PC-9 (cell line): ENCODE measurements around the gene OR2AT4.

Experiments
- CTCF ChIP-seq: fragments of 200-600 bp; sonication (generic); conservative IDR thresholded peaks from 2 replicates; pipeline ENCODE4 v1.6.1; 2017; ENCODE audit warnings: mixed run types, antibody characterized with exemption, mild to moderate bottlenecking, moderate library complexity
- EZH2 ChIP-seq: fragments of 200-600 bp; sonication (generic); IDR thresholded peaks from 2 replicates; pipeline ENCODE4 v1.8.0; 2017; ENCODE audit warnings: antibody characterized with exemption, low read depth

GRCh38 chr11:75052457-75052856 is 44.2 kb downstream of the OR2AT4 start:
- TF ChIP-seq CTCF: no peak
- no peak for TF ChIP-seq EZH2
